ENCODE results near the gene DNAJC16. TPM values are rescaled to one million over a fixed set of nuclear protein-coding genes. Genes with fewer than 3 reads are reported as not detected.
"Not testable (repeated sequence)": the region's sequence is repeated elsewhere in the genome, so short reads cannot be mapped to it uniquely, and the experiment has no call there.

Gene DNAJC16
- total RNA-seq, 1 donor from 2014 or later: 19.8 TPM

DNA sequence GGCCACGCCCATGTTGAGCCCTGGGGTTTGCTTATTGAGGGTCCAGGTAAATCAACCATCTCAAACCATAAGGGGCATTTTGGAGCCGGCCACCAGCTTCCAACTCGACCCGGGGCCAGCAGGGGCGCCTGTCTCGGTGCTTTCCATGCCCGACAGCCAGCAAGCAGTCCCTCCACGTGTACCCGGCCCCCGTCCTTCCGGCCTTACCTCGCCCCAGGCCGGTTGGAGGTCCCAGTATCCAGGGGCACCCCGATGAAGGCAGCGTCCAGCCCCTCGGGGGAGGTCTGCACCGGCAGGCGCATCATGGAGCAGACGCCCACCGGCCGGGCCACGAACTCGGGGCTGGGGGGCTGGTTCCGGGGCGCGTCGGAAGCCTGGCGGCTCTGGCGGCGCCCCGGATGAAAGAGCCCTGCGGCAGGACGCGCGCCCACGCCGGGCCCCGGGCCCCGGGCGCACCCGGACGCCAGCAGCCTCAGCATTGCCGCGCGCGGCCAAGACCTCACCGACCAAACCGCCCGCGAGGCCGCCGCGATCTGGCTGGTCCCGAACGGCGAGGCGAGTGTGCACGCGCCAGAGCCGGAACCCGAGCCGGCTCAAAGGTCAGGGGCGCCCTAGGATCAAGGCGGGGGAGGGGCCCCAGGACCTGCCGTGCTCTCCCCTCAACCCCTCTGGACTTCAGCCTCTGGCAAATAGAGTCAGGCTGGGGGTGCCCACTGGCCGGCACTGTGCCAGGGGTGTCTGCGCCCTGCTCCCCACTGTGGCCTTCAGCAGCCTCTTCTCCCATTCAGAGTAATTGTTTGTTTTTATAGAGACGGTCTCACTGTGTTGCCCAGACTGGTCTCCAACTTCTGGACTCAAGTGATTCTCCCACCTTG, 58.1 kb downstream of the DNAJC16 start, which contains the start of gene AGMAT:
Gene AGMAT (minus strand): TSS at position 563 of the 875 bp plus-strand sequence. CDS start 84 bp downstream, at position 479.
- peak; percentile 58 for ATAC-seq

DNA sequence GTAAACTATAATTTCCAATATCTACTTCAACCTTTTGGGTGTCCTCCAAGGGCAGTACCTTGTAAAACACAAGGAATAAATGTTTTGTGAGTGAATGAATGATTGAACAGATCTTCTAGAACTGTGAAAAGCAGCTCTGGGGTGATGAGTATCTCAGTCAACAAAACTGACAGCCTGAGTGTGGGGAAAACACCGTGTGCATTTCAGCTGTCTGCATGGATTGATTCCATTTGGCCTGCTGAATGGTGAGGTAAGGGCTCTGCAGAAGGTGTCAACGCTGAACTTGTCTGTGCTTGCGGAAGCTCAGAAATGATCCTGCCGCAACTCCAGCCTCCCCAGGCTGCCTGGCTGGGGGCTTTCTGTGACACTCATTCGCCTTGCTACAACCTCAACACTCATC, 65.6 kb downstream of the DNAJC16 start:
- ATAC-seq: peak; percentile 79

DNA sequence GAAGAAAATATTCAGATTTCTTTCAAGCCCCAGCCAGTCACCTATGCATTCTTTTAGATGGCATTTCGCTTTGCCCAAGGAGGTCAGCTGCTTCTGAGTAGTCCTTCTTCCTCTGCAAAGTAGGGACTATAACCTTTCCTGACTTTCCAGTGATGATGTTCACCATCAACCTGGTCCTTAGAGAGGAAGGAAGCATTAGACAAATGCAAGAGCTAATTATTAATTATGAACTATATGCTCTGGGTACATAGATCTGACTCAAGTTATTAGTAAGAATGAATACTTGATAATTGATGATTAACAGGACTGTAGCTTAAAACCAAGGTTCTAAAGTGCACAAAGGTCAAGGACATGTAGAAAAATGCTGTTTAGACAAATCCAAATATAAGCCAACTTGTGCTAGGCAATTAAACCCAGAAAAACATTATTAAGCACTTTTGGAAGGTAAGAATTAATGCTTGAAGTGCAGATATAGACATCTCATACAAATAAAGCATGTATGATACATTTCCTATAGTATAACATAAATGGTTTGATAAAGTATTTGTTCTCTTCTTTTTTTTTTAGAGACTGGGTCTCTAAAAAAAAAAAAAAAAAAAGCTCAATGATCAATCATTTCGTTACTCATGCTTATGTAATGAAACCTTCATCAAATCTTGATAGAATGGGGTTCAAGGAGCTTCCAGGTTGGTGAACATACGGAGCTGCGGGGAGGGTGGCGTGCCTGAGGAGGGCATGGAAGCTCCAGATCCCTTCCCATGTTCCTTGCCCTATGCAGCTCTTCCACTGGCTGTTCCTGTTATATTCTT, 69.4 kb downstream of the DNAJC16 start:
- ATAC-seq: no peak

DNA sequence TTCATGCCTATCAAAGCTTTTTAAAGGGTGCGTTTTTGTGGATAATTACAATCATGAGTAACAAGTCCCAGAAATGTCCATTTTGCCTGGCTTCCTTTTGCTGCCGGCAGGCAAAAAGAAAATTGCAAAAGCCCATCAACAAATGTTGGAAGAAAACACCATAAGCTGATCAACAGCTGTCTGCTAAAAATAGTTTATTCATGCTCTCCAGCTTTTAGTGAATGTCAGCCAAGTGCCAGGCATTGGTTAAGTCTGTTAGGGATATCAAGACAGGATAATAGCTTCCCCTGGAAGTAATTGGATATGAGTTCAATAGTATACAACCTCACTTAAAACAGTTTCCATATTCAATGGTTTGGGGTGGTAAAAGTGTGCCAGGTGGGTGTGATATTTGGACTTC, 71.8 kb downstream of the DNAJC16 start:
- ATAC-seq: no peak

DNA sequence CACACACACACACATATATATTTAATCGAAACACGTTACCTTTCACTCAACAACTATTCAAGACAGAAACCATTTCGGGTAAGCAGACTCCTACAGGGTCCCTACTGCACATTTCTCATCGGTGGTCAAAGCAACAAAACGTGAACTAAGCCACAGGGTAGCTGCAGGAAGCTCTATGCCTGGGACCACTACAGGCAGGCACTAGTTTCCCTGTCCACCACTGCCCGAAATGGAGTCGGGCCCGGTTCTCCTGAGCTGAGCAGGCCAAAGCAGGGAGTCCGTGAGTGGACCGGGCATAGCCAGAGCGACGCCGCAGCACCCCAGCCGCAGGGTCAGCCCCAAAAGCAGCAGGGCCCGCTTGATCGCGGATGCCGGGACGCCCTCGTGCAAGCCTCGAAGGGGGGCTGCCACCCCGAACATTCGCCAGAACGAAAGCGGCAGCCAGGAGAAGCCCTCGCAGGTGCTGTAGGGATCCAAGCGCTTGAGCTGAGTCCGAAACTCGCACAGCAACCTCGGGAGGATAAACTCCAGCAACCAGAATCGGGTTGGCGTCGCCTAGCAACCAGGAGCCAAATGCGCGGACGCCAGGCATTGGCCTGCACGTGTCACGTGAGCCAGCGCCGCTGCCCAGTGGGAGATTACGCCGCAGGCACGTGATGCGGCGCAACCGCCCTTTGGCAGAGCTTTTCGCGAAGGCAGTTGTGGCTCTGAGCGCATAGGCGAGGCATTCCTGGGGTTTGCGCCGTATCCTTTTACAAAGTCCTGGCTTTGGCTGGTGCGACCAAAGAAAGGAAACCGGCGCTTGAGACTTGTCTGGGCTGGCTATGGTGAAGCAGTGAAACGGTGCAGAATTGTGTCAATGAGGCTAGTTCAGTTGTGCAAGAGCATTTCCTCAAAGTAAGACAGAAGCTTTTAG, 76.7 kb downstream of the DNAJC16 start:
- peak; percentile 96 for ATAC-seq

DNA sequence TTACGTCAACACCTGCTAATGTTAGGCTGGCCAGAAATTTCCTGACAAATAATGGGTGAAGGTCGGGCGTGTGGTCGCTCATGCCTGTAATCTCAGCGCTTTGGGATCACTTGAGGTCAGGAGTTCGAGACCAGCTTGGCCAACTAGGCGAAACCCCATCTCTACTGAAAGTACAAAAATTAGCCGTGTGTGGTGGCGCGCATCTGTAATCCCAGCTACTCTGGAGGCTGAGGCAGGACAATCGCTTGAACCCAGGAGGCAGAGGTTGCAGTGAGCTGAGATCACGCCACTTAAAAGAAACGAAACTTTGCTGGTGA, 77.3 kb downstream of the DNAJC16 start:
- not testable (repeated sequence) for ATAC-seq

DNA sequence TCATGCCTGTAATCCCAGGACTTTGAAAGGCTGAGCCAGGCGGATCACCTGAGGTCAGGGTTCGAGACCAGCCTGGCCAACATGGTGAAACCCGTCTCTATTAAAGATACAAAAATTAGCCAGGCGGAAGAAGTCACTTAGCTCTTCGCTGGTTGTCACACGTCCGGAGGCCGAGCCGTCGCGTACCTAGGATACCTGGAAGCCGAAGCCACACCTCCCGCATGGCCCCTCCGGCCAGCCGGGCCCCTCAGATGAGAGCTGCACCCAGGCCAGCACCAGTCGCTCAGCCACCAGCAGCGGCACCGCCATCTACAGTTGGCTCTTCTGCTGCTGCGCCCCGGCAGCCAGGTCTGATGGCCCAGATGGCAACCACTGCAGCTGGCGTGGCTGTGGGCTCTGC, 77.8 kb downstream of the DNAJC16 start:
- ATAC-seq: not testable (repeated sequence)

DNA sequence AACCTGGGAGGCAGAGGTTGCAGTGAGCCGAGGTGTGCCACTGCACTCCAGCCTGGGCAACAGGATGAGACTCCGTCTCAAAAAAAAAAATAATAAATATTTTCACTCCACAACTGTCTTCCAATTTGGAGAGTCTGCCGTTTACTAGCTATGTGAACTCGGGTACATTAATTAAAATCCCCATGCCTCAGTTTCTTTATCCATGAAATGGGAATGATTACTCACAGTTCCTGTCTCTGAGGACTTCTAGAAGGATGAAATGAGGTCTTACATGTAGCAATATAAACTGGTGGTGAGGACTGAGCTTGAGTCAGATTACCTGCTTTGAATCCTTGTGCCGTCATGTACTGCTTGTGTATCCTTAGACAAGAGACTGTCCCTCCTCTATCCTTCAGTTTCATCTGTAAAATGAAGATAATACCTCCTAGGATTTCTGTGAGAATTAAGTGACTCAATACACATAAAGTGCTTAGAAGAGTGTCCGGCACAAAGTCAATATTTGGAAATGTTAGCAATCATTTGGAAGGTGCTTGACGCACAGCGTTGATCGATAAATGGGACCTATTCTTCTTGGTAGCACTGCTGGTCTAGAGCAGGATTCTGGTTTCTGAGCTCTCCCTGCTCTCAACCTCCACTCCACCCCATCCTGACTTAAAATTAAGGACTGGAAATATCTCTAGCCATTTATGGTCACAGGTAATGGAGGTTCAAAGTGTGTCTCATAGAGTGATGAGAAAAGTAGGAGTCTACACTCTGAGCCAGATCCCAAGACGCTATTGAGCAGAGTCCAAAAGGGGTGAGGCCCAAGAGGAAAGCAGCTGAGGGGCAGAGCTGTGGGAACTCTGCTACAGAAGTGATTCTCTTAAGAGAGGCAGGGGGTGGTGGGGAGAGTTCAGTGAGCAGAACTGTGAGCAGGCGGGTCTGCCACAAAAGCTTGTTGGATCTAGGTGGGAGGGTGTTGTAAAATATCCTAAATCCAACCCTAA, 79.0 kb downstream of the DNAJC16 start:
- no peak for ATAC-seq

DNA sequence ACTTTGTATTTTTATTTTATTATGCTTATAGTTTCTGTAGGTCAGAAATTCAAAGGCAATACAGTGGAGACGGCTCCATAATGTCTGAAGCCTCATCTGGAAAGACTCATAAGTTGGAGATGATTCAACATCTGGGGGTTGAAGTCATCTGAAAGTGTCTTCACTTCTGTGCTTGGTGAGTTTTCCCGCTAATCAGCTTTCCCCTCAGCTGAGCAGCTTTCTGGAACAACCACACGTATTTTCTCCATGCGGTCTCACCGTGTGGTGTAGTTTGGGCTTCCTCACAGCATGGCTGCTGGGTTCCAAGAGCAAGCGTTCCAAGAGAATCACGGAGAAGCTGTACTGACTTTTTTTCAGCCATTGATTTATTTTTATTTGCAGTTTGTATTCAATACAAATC, 83.0 kb downstream of the DNAJC16 start:
- no peak for ATAC-seq

DNA sequence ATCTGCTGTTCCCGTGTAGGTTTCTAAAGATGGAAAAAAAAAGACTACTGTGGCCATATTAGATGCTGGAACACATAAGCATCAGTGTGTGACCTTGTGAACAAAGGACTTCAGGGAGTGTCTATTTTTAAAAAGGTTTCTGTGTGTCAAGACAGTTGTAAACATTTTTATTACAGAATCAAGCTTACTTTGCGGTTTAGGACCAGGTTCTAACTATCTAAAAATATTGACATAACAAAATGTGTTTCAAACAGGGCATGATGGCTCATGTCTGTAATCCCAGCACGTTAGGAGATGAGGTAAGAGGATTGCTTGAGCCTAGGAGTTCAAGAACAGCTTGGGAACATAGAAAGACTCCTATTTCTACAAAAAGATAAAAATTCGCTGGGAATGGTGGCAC, 83.5 kb downstream of the DNAJC16 start:
- ATAC-seq: no peak

DNA sequence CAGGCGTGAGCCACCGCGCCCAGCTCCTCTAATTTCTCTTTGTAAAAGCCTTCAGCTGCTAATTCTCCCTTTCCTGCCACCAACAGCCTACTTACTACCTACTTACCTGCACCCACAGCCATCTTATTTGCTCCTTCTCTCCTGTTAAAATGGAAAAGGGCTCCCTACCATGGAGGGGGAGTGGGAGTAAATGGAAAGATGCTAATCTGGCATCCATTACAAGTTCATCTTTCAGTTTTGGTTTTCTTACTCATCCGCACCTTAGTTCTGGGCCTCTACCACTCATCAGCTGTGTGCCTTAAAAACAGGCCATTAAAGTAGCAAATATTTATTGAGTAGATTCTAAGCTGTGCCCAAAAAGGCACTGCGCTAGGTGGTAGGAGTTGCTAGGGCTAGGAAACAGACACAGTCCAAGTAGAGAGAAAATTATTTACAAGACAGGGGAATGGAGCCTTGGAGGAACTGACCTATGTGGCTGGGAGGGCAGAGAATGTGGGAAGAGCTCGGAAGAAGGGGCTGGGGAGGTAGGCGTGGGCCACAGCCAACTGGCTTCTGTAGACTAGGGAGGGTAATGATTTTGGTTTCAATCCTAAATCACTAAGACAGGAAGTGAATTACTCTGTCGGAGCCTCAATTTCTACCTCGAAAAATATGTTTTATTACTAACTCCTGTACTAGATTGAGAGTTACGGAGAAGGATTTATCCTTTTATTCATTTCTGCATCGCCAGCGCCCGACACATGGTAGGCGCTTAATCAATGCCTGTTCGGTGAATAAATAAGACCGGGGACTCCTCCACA, 89.9 kb downstream of the DNAJC16 start:
- no peak for ATAC-seq

DNA sequence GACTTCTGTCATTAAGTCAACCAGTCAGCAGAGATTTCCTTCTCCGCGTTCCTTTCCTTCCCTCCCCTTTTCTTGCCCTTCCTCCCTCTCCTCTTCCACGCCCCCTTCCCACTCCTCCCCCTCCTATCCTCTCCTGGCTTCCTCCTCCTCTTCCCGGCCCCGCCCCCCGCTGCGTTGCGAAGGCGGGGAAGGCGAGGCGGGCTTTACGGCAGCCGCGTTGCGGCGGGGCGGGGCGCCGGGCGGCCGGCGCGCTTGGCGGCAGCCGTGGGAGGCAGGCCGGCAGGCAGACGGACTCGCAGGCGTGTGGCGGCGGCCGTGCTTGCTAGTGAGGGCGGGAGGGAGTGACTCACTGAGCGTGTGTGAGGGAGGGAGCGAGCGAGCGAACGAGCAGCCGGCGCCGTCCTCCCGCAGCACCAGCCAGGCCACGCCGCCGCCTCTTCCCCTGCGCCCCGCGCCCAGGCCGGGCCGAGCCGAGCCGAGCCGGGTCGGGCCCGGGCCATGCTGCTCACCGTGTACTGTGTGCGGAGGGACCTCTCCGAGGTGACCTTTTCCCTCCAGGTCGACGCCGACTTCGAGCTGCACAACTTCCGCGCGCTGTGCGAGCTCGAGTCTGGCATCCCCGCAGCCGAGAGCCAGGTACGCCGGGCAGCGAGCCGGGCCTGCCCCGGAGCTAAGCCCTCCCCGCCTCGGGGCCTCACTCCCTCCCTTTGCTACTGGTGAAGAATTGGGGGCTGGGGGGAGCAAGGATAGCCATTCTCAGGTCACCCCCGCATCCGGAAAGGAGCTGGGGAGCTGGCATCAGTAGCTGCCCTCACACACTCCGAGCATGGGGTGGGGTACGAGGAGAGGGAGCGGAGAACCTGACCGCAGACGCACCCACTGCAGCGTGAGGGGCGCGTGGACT, 90.8 kb downstream of the DNAJC16 start, which contains the start of gene DDI2:
Gene DDI2 (plus strand): TSS at position 286 of the 904 bp plus-strand sequence. CDS start 213 bp downstream, at position 499.
- peak; percentile 92 for ATAC-seq

DNA sequence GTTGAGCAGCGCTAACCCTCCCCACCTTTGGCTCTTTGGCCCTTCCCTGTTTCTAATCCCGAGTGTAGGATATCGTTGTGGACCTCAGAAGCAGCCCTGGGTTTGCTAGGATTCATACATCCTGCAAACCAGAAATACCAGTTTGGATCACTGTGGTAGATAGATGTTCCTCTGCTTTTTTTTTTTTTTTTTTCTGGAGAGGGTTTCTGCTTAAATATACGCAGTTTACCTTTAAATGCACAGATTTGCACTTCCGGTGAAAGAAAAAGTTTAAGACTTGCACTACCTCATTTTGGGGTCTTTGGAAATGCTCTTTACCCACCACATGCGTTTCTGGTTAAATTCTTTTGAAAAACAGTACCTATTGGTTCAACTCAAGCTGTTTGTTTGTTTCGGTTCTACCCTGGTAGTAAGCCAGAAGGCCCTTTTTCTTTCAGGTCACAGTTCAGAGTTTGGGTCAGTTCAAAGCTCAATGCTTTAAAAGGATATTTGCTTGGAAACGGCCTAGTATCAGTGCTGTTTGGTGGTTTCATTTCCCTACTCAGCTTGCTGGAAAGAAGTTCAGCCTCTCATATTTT, 91.5 kb downstream of the DNAJC16 start:
- peak; percentile 60 for ATAC-seq

DNA sequence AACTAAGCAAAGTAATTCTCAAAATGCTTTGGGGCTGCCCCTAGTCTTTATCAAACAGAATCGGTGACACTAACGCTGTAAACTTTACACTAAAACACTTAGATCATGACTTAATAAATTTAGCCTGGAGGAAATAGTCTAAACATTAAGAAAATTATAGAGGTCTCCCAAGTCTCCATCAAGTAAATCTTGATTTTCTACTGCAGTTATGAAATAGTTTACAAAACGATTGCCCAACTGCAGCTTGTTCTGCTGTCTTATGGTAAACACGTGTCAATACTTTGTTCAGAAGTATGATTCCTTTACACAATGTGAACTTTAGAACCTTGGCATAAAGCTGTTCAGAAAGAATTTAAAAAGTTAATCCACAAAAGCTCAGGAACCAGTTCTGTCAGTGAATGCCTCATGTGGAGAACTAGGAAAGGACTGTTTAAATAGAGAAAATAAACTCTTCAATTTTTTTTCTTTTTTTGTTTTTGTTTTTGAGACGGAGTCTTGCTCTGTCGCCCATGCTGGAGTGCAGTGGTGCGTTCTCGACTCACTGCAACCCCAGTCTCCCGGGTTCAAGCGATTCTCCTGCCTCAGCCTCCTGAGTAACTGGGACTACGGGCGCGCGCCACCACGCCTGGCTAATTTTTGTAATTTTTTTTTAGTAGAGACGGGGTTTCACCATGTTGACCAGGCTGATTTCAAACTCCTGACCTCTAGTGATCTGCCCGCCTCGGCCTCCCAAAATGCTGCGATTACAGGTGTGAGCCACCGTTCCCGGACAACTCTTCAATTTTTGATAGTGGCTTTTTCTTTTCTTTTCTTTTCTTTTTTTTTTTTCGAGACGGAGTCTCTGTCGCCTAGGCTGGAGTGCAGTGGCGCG, 92.2 kb downstream of the DNAJC16 start:
- ATAC-seq: peak; percentile 50

DNA sequence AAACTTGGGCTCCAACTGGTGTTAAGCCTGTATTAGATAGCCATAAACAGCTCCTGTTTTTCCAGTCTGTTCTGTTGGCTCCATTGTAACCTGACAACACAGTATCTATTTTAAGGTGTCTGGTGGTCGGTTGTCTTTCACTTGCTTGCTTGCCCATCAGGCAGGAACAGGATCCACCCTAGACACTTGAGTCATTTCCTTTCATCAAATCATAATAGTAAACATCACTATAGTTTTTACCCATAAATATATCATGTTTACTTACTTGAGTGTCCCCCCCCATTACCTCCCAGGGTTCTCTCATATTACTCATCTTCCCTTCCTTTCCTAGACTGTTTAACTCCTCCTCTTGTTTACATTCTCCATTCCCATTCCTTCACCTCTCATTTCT, 93.5 kb downstream of the DNAJC16 start:
- no peak for ATAC-seq

DNA sequence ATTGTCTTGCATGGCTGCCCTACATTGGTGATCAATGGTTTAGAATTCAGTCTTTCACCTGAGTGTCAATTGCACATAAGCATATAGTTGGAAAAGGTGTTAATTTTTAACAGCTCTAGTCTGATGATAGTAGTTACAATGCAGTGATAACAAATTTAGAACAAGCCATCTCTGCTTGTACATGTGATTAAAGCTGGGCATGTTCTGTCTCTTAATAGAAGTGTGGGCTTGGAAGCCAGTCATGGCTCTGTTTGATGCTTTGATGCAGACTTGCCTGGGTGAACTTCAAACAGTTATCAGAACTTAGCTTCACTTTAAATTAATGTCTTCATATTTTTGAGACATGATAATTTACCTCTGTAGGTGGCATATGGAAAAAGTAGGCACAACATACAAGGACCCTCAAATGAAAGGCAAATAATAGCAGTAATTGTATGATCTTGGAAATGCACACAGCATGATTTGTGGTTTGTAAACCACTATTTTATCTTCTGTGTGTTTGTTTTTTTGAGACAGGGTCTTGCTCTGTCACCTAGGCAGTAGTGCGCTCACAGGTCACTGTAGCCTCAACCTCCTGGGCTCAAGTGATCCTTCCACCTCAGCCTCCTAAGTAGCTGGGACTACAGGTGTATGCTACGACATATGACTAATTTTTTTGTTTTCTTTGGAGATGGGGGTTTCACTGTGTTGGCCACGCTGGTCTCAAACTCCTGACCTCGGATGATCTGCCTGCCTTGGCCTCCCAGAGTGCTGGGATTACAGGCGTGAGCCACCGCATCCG, 94.4 kb downstream of the DNAJC16 start:
- ATAC-seq: no peak

DNA sequence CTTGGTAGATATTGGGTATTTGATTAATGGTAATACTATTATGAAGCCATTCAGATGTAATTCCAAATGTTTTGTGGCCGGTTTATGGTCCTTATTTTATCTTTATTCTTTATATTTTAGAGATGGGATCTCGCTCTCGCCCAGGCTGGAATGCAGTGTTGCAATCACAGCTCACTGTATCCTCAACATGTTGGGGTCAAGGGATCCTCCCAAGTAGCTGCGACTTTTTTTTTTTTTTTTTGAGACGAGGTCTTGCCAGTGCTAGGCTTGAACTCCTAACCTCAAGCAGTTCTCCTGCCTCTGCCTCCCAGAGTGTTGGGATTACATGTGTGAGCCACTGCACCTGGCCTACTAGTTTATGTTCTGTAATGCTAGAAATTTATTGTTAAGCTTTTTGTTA, 95.3 kb downstream of the DNAJC16 start:
- ATAC-seq: no peak
